ENCODE data around the gene TMEM14C.

Gene TMEM14C

DNA sequence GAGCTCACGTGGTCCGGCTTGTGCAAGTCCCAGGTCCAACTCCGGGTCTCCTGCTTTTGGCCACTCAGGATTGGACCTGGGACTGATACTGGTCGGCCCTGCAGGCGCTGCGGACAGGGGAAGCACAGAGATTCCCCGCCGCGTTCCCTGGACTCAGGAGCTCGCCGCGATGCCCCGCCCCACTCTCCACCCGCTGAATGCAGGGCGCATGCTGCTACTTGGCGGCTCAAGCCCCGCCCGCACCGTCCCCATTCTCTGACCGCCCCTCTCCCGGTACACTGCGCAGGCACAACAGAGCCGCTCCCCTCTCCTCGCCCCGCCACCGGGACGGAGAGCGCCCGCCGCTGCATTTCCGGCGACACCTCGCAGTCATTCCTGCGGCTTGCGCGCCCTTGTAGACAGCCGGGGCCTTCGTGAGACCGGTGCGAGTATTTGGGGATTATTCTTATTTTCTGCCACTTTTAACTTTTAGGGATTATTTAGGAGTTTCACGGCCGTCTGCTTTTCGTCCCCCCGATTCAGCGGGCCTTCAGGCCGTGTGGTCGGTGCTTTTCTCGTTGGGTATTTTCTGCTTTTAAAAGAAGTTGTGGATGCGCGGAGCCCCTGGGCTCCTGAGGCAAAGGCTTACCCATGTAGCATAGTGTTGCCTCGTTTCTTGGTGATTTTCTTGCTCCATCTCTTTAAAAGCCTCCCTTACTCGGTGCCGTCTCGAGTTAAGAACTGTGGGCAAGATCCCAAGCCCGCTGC is at the start of gene TMEM14C:
Gene TMEM14C (plus strand): TSS at position 251 of the 747 bp plus-strand sequence. CDS start 1,544 bp downstream, outside the sequence.
- DNase-seq, result peak; percentile 95 to 98 (median 97)

DNA sequence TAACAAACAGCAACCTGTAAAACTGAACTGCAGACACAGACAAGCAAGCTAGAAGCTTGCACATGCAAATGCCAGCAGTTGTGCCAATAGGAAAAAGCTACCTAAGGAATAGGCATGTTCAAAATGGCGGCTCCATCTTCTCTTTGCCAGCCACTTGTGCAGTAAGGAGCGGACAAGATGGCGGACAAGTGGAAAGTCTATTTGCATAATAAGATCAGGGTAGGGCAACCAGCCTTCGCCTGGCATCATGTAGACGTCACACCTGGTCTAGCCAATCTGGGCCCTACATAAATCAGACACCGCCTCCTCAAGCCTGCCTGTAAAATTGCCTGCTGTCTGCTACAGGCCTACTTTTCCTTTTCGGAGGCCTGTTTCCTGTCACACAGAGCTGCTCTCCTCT is 46.5 kb upstream of the TMEM14C start:
- peak in 1 of 3 donors; percentile 12 for DNase-seq

DNA sequence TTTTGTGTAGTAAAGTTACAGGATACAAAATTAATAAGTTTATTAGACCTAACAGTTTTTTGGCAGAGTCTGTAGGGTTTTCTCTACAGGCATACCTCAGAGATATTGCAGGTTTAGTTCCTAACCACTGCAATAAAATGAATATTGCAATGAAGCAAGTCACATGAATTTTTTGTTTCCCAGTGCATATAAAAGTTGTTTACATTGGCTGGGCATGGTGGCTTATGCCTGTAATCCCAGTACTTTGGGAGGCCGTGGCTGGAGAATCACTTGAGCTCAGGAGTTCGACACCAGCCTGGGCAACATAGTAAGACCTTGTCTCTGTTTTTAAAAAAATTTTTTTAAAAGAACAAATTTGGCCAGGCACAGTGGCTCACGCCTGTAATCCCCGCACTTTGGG is 44.4 kb upstream of the TMEM14C start:
- DNase-seq, result peak in 1 of 3 donors; percentile 10

DNA sequence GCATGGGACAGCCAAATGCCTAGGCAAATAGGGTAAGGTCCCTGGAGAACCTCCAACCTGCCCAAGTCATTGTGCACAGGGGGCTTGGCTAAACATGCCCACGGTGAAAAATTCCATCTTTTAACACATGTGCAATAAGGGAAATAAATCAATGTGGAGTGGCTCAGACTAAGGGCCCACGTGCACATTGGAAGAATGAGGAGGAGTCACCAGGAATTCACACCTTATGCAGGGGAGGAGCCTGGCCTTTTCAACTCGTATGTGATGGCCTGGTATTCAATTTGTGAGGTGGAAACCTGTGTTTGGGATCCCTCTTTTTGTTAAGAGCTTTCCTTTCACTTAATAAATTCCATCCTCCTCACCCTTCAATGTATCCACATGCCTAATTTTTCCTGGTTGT is 41.1 kb upstream of the TMEM14C start:
- DNase-seq, result peak in 1 of 3 donors; percentile 4

DNA sequence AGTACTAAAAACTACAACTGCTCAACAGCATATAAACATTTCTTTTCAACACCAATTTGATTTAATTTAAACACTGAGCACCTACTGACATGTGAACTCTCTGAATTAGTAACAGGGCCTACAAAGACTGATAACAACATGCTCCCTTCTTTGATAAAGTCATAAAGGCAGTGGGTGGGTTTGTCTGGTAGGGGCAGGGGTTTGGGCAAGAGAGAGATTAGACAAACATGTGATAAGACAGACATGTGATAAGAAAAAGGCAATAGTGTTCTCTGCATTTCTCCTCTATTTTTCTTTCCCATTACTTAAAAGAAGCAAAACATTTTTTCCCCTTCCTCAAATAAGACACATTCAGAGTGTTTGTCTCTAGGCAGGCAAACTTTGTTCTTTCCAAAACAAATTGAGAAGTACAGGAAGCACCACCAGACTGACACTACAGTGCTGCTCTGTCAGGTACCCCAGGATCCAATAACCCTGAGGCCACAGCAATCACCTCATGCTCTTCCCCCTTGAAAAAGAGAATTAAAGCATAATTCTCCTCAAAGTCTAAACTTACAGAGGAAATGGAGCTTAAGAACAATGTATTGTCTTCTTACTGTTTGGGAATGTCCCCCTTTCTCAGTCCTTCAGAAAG is 40.4 kb upstream of the TMEM14C start:
- DNase-seq, result peak in 1 of 3 donors; percentile 13

DNA sequence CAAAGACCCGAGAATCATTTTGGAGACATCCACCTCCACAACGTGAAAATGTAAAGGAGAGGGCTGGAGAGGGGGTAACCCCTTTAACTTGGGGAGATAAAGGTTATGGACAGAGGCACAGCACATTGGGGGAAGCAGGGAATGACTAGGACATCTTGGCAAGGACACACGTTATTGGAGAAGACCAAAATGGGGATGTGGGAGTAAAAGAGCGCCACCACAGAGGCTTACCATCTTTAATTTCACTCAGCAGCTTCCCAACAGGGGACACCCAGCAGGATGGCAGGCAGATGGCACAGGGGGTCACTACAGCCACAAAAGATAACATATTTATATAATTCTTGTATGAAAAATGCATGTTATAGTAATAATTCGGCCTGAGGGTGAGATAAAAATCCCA is 38.3 kb upstream of the TMEM14C start:
- DNase-seq, result peak in 1 of 3 donors; percentile 17

DNA sequence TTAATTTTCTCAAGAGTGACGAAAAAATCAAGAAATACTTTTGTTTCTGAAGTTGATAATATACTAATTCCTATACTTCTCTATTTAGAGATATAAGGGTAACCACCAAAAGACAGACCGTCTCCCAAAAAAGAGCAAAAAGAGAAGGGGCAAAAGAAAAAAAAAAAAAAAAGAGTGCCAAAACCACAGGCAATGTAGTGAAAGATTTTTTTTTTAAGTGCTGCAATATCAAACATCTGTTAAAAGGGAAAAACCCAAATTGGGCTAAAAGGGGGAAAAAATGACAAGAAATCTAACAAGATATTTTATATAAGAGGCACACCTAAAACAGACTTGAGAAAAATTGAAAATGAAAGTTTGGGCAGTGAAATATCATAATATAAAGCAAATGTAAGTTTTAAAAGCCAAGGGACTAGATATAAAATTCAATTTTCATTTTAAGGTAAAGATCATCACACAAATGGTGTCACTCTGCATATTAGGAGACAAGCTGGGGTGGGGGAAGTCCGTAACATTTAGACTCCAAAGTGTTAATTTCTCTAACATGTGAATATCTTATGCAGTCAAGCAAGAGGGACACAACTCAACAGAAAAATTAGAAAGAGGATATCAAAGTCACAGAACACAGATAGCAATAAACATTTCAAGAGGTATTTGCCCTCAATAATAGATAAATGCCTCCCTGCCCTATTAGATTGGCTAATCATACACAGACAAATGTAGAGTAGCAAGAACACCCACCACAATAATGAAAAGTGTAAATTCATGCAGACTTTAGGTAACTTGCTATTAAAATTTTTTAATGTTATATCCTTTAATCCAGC is 37.6 kb upstream of the TMEM14C start:
- DNase-seq, result peak in 1 of 3 donors; percentile 15

DNA sequence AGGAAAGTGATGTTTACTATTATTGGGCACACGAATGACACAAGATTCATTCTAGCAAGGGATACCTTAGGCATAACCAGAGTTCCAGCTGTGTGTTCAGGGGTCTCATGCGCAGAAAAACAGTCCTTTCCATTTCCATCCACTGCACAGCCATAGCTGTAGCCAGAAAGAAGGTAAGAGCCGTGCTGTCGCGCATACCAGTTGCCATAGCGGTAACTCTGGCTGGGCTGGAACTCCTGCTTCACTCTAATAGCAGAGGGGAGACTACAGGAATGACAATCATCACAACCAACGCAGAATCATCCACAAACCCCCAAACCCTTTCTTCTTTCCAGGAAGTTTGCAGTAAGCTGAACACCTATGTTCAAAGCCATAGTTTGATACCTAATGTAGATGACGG is 36.0 kb upstream of the TMEM14C start:
- peak in 1 of 3 donors; percentile 15 for DNase-seq

DNA sequence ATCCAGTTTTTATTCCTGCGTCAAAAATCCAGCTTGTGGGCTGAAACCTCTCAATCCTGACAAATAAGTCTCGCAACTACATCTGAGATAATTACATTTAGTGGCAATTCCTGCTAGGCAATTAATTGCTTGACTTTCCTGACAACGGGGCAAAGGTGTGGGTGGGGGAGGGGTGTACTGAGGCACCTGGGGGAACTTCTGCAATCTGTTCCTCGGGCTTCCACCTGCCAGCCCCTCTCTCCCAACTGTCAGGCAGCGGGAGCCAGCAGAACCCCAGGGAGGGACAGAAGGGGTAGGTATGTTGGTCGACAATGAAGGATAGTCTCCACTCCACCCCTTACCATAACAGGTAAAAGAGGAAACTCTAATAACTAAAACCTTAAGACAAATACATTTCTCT is 35.3 kb upstream of the TMEM14C start:
- DNase-seq, result peak in 1 of 3 donors; percentile 3

DNA sequence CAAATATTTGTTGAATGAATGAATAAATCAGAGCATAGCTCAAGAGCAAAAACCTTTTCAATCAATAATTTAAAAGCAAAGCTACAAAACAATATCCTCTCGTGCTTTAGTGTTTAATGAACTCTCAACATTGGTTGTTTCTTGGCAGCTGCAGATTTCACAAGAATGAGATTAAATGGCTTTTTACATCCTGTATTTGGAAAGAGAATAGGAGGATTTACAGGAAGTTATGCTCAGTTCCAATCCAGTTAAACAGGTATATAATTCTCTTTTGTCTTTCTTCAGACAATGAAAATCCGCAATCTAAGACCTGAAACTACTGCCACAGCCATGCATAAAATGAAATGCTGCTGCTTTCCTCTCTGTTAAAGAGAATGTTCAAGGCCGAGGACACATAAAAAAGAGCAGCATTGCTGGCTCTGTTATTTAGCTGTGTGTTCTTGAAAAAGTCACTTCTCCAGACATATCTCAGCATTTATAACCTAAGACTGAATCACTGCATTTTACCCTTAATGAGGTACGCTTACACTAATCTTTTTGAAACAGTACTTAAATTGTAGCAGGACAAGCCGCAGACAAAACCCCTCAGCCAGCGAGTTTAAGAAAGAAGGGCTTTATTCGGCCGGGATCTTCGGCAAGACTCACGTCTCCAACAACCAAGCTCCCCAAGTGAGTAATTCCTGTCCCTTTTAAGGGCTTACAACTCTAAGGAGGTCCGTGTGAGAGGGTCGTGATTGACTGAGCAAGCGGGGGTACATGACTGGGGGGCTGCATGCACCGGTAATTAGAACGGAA is 32.0 kb upstream of the TMEM14C start:
- peak in 1 of 3 donors; percentile 13 for DNase-seq

DNA sequence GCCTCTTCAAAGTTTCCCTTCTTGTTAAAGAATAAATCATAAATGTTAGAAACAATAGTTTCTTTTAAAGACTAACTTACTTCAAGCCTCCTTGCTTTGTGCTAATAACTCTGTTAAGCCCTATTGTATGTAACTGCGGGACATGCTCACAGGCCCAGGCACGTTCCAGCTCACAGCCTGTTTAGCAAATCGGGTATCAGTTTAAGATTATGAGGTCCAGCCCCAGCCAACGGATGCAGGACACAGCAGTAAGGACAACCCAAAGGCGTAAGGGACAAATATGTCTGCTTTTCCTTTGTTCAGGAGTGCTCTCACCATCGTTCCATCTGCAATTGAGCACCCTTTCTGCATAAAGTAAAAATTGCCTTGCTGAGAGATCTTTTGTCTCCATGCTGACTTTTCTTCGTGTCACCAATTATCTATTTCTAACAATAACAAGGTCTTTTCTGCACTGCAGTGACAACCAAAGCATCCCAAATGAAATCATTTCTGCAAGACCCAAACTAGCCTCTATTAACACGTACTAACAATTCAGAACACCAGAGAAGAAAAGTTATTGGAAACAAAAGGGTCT is 29.8 kb upstream of the TMEM14C start:
- DNase-seq, result peak in 1 of 3 donors; percentile 15

DNA sequence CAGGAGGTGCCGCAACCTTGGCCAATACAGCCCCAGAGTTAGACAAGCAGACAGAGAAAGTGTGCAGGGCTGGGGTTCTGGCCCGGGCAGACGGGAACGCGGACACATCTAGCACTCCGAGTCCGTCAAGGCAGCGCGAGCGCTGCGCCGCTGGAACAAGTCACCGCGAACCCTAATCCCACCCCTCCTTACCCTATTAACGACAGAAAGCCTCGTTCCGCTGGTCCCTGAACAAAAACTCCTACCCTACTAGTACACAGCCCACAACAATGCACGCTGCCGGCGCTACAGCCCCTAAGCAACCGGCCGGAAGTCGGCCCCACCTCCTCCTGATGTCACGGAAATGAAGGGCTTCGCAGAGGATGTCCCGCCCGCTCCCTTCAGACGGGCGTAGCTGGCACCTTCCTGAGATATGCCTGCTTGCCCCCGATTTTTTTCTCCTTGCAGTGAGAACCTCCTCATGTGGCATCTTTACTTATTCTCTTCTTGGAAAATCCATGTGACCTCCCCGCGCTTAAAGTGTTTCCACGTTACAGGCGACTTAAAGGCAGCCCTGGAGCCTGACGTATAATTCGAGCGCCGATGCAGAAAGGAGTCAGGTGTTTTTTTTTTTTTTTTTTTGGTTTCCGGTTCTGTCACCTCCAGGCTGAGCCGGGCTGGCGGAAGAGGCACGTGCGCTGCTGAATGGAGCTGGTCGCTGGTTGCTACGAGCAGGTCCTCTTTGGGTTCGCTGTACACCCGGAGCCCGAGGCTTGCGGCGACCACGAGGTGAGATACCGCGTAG is 28.4 kb upstream of the TMEM14C start, which contains the start of the genes C6orf52 and PAK1IP1:
Gene C6orf52 (minus strand): TSS at position 315 of the 784 bp plus-strand sequence. CDS start 7,066 bp downstream, outside the sequence.
Gene PAK1IP1 (plus strand): TSS at position 671 of the 784 bp plus-strand sequence. CDS start 14 bp downstream, at position 685.
- DNase-seq, result peak; percentile 94 to 95 (median 95)

DNA sequence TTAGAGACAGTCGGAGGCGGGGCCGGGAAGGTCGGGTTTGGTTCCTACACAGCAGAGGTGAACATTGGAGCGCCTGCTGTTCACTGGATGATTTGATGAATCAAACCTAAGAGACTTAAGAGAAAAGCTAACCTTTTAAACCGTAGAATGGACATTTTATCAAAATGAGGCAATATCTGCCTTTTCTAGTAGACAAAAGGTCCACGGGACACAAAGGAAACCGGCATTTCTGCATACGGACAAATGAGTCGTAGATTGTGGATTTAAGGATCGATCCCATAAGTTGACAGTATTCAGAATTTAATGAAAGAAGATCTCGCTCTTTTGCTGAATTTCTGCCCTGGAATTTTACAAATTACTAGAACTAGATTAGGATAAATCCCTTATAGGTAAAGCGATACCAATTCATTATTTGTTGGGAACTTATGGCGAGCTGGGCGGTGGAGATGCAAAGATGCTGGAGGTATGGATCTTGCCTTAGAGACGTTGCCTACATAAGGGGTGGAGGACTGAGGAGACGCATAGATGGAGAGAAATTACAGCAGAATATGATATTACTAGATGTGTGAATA is 27.7 kb upstream of the TMEM14C start:
- DNase-seq, result no peak

DNA sequence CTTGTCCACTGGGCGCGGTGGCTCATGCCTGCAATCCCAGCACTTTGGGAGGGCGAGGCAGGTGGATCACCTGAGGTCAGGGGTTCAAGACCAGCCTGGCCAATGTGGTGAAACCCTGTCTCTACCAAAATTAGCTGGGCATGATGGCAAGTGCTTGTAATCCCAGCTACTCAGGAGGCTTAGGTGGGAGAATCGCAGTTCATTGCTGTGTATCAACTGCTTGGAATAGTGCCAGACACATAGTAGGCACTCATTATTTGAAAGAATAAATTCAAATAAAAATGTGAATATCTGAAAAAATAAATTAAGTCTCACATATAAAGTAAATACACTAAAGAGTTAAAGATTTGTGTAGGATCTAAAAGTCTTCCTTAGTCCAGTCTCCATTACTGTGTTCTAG is 26.2 kb upstream of the TMEM14C start:
- DNase-seq, result no peak

DNA sequence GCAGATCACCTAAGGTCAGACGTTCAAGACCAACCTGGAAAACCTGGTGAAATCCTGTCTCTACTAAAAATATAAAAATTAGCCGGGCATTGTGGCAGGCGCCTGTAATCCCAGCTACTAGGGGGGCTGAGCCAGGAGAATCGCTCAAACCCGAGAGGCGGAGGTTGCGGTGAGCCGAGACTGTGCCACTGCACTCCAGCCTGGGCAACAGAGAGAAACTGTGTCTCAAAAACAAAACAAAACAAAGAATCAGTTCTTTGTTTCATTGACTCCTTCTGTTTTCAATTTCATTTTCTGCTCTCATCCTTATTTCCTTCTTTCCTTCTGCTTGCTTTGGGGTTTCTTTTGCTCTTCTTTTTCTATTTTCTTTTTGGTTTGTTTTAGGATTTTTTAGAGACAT is 8.9 kb upstream of the TMEM14C start:
- DNase-seq, result no peak

DNA sequence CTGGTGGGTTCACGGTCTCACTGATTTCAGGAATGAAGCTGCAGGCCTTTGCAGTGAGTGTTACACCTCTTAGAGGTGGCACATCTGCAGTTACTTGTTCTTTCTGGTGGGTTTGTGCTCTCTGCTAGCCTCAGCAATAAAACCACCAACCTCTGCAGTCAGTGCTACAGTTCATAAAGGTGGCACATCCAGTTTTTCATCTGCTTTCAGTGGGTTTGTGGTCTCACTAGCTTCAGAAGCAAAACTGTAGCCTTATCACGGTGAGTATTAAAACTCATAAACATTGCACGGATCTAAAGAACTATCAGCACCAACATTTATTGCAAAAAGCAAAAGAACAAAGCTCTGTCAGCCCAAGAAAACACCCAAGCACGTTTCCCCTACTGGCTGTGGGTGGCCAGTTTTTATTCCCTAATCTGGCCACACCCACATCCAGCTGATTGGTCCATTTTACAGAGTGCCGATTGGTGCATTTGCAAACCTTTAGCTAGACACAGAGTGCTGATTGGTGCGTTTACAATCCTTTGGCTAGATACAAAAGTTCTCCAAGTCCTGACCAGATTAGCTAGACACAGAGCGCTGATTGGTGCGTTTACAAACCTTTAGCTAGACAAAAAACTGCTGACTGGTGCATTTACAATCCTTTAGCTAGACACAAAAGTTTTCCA is 3.4 kb upstream of the TMEM14C start:
- peak; percentile 26 to 38 (median 31) for DNase-seq

DNA sequence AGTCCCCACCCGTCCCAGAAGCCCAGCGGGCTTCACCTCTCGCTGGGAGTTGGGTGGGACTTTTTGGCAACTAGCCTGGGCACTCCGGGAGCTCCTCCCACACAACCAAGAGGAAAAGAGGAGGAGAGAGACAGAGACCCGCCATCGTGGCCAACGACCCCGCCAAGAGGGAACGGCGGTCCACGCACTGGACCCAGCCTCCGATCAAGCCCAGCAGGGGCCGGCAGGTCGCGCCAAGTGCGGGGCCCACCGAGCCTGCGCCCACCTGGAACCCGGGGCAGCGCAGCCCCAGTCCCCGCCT is 3.0 kb upstream of the TMEM14C start:
- DNase-seq, result no peak

DNA sequence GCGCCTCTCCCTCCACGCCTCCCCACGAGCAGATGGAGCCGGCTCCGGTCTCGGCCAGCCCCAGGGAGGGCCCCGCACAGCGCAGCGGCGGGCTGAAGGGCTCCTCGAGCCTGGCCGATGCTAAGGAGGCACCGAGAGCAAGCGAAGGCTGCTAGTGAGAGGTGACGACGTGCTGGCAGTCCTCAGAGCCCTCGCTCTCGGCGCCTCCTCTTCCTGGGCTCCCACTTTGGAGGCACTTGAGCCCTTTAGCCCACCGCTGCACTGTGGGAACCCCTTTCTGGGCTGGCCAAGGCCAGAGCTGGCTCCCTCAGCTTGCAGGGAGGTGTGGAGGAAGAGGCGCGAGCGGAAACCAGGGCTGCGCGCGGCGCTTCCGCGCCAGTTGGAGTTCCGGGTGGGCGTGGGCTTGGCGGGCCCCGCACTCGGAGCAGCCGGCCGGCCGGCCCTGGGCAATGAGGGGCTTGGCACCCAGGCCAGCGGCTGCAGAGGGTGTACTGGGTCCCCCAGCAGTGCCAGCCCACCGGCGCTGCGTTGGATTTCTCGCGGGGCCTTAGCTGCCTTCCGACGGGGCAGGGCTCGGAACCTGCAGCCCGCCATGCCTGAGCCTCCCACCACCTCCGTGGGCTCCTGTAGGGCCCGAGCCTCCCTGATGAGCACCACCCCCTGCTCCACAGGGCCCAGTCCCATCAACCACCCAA is 2.5 kb upstream of the TMEM14C start:
- DNase-seq, result peak; percentile 42 to 64 (median 45)
